Activated CD4-positive, alpha-beta T cell treated with anti-CD3 and anti-CD28 coated beads for 1 hour (primary cell): ENCODE data around the gene TMEM138.

ENCODE experiments used
- DNase-seq: peaks from one replicate; pipeline ENCODE4 v3.0.0-alpha.2; 2020

Gene TMEM138

GRCh38 chr11:61342207-61342803 is 19.9 kb upstream of the TMEM138 start:
- DNase-seq = no peak

GRCh38 chr11:61343792-61344745 is 18.1 kb upstream of the TMEM138 start:
- DNase-seq = no peak

GRCh38 chr11:61345170-61345610 is 17.0 kb upstream of the TMEM138 start:
- no peak for DNase-seq

- no peak for DNase-seq
Observed at GRCh38 chr11:61345954-61346843, 16.0 kb upstream of the TMEM138 start.

GRCh38 chr11:61347916-61348461 is 14.2 kb upstream of the TMEM138 start:
- no peak for DNase-seq

GRCh38 chr11:61349189-61349751 is 12.9 kb upstream of the TMEM138 start:
- no peak for DNase-seq

- no peak for DNase-seq
Observed at GRCh38 chr11:61349916-61350315, 12.3 kb upstream of the TMEM138 start.

GRCh38 chr11:61350336-61350735 is 11.8 kb upstream of the TMEM138 start:
- DNase-seq = no peak

GRCh38 chr11:61350803-61351202 is 11.4 kb upstream of the TMEM138 start:
- no peak for DNase-seq

- DNase-seq = no peak
Observed at GRCh38 chr11:61352038-61352437, 10.1 kb upstream of the TMEM138 start.

- DNase-seq = no peak
Observed at GRCh38 chr11:61353131-61354067, 8.8 kb upstream of the TMEM138 start.

- no peak for DNase-seq
Observed at GRCh38 chr11:61354208-61354607, 8.0 kb upstream of the TMEM138 start.

- no peak for DNase-seq
Observed at GRCh38 chr11:61356706-61357105, 5.5 kb upstream of the TMEM138 start.

- DNase-seq = no peak
Observed at GRCh38 chr11:61357233-61357893, 4.8 kb upstream of the TMEM138 start.

GRCh38 chr11:61357894-61358239 is 4.3 kb upstream of the TMEM138 start:
- DNase-seq = no peak

- no peak for DNase-seq
Observed at GRCh38 chr11:61358566-61358965, 3.6 kb upstream of the TMEM138 start.

- DNase-seq = no peak
Observed at GRCh38 chr11:61359516-61359915, 2.7 kb upstream of the TMEM138 start.

GRCh38 chr11:61361237-61361740 is 885 bp upstream of the TMEM138 start:
- DNase-seq = no peak

- DNase-seq = no peak
Observed at GRCh38 chr11:61362542-61362875, 335 bp downstream of the TMEM138 start.

- DNase-seq = no peak
Observed at GRCh38 chr11:61364012-61364675, 2.0 kb downstream of the TMEM138 start.
